Measurements from ENCODE around the gene TMSB10.
A peak's percentile ranks its signal among the peaks of the same experiment; 100 is the strongest.
"Not testable (repeated sequence)": the region's sequence is repeated elsewhere in the genome, so short reads cannot be mapped to it uniquely, and the experiment has no call there.

Gene TMSB10

GRCh38 chr2:84905181-84906107, at the start of gene TMSB10:
Gene TMSB10, plus strand, starts transcription at chr2:84905656.
- DNase-seq = peak; percentile 89

DNA sequence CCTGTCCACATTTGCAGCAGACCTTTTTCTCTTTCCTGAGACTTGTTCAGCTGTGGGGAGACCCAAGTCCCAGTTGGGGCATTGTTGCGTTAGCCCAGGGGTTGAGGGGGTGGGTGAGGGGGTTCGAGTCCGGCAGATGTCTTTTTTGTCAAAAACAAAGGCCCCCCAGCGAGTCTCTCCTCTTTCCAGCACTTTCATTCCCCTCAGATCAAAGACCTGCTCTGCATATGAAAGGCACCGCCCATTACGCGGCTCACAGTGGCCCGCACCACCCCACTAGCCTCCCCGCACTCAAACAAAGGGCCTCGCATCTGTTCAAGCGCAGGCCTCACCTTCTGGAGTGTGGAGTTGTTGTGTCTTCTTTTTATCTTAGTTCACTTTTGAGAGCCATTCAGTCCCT, 49.7 kb upstream of the TMSB10 start:
- DNase-seq = no peak

DNA sequence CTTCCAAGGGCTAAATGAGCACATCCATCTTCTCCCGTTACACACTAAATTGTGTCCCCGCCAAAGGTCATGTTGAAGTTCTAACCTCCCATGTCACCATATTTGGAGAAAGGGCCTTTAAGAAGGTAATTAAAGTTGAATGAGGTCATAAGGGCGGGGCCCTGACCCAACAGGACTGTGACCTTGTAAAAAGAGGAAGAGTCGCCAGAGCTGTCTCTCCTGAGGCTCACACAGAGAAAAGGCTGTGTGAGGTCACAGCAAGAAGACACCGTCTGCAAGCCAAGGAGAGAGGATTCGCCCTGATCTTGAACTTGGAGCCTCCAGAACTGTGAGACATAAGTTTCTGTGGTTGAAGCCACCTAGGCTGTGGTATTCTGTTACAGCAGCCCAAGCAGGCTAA, 48.7 kb upstream of the TMSB10 start:
- no peak for DNase-seq

- no peak for DNase-seq
Measured at GRCh38 chr2:84857566-84857965, 47.9 kb upstream of the TMSB10 start.

DNA sequence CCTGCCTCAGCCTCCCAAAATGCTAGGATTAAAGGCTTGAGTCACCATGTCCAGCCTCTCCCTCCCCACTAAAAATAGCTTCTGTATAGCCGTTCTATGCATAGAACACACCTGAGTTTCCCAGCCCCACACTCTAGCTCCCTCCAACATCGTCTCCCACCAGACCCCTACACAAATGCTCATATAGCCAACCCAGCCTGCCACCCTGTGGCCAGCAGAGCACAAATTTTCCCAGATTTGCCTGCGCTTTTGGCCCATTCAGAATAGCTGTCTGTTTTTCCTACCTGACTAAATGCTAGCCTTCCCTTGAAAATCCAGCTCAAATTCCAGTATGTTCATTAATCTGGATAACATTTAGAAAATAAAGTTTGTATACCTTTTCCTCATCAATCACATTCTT, 47.3 kb upstream of the TMSB10 start:
- no peak for DNase-seq

DNA sequence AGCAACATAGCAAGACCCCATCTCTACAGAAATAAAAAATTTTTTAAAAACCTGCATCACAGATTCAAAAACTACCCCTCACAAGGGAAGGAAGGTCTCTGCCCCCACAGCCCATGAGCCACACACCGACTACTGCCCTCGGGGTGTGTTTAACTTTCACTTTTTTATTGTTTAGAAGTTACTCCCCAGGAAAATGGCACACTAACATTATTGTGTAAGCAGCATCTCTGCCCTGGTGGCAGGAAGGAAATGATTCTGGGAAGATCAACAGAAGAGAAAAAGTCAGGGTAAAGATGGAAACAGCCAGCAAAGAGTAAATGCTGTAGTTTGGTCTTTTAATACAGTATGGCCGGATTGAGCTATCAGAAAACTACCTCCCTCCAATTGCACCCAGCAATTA, 46.5 kb upstream of the TMSB10 start:
- DNase-seq = no peak

DNA sequence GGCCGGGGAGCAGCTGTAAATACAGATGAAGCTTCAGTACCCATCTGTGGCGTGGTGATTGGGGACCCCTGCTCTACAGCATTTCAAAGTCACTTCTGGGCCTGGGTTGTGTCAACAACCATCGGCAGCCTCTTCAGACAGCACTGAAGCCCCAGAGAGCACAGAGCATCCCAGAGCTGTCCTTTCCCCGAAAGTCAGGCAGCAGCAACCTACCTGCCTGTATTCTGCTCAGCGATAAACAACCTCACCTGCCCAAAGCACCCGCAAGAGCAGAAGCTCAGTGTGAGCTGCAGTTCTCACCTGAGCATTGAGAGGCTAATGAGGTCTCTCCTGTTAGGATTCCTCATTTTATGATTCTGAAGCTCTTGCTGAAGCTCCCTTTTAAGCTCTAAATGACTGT, 43.9 kb upstream of the TMSB10 start:
- DNase-seq = no peak

GRCh38 chr2:84862006-84862405, 43.5 kb upstream of the TMSB10 start:
- no peak for DNase-seq

- no peak for DNase-seq
Measured at GRCh38 chr2:84865181-84865783, 40.2 kb upstream of the TMSB10 start.

- no peak for DNase-seq
Measured at GRCh38 chr2:84866122-84866521, 39.3 kb upstream of the TMSB10 start.

GRCh38 chr2:84868327-84868726, 37.1 kb upstream of the TMSB10 start:
- DNase-seq = not testable (repeated sequence)

DNA sequence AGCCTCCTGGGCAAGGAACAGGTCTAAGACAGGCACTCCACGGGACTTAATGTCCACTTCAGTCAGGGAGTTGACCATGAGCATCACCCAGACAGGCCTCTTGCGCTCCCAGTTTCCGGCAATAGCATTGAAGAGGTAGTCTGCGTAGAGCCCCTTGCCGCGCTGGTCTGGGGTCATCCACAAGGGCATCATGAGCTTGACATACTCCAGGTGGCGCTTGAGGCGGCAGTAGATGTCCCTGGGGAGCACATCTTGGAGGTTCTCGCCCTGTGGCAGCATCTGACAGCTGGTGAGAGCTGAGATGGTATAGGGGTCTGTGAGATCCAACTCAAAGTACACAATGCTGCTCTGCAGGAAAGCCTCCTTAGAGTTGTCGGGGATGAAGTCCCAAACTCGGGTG, 35.1 kb upstream of the TMSB10 start:
- DNase-seq = no peak

DNA sequence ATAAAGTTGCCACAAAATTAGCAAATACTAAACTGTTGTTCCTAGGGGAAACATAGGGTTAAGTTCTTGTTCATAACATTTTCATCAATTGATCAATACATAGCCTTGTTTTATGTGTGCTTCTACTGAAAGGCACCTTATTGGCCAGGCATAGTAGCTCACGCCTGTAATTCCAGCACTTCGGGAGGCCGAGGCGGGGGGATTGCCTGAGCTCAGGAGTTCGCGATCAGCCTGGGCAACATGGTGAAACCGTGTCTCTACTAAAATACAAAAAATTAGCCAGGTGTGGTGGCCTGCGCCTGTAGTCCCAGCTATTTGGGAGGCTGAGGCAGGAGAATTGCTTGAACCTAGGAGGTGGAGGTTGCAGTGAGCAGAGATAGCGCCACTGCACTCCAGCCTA, 32.8 kb upstream of the TMSB10 start:
- not testable (repeated sequence) for DNase-seq

- DNase-seq = no peak
Measured at GRCh38 chr2:84873350-84873749, 32.1 kb upstream of the TMSB10 start.

DNA sequence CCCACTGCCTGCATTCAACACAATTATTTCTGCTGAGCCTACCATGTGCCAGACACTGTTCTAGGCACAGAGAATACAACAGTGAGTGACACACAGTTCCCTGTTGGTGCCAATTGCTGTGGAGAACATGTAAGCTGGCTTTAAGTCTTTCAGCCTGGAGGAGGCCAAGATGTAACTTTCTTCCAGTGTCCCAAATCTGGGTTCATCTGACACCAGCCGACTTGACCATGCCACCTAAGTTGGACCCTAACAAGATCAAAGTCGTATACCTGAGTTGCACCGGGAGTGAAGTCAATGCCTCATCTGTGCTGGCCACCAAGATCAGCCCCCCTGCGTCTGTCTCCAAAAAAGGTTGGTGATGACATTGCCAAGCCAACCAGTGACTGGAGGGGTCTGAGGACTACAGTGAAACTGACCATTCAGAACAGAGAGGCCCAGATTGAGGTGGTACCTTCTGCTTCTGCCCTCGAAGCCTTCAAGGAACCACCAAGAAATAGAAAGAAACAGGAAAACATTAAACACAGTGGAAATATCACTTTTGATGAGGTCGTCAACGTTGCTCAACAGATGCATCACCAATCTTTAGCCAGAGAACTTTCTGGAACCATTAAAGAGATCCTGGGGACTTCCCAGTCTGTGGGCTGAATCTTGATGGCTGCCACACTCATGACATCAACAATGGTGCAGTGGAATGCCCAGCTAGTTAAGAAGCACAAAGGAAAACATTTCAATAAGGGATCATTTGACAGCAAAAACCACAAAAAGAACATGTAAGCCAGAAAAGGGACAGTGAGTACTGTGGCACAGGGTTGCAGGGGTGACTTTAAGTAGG, 30.9 kb upstream of the TMSB10 start:
- DNase-seq = peak in 1 of 2 donors; percentile 42

DNA sequence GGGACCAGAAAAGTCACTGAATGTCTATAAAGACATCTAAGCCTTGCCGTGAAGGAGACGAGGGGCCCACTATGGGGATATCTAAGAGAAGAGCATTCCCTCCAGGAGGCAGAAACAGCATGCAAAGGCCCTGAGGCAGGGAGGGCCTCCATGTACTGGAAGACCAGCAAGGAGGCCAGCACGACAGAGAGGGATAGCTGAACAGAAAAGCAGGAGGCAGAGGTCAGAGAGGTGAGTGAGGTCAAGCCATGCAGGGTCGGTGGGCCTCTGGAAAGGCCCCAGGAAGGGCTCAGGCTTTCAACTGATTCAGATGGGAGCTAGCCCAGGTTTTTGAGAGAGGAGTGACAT, 30.3 kb upstream of the TMSB10 start:
- DNase-seq = no peak

DNA sequence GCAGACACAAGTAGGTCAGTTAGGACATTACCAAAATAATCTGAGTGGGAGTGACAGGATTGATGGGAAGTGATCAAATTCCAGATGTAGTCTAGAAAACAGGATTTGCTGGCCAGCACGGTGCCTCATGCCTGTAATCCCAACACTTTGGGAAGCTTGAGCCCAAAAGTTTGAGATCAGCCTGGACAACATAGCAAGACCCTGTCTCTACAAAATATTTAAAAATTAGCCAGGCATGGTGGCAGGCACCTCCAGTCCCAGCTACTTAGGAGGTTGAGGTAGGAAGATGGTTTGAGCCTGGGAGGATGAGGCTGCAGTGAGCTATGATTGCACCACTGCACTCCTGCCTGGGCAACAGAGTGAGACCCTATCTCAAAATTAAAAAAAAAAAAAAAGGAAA, 29.8 kb upstream of the TMSB10 start:
- not testable (repeated sequence) for DNase-seq

- no peak for DNase-seq
Measured at GRCh38 chr2:84876369-84876768, 29.1 kb upstream of the TMSB10 start.

DNA sequence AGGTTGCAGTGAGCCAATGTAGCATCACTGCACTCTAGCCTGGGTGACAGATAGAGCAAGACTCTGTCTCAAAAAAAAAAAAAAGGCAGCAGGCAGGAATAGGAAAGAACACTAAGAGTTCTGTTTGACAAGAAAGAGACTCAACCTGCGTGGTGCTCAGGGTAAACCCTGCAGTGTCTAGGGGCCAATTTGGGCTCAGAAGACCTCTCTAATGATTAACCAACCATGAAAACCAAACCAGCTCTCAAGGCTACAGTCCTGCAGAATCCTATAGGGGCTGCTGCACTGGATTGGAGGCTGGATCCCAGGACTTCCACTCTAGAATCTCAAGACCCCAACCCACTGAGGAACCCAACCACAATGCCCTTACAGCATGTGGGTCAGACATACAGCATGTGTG, 27.0 kb upstream of the TMSB10 start:
- DNase-seq = no peak

GRCh38 chr2:84878896-84879583, 26.4 kb upstream of the TMSB10 start:
- no peak for DNase-seq

GRCh38 chr2:84879584-84880394, 25.7 kb upstream of the TMSB10 start:
- peak in 1 of 2 donors; percentile 31 for DNase-seq

DNA sequence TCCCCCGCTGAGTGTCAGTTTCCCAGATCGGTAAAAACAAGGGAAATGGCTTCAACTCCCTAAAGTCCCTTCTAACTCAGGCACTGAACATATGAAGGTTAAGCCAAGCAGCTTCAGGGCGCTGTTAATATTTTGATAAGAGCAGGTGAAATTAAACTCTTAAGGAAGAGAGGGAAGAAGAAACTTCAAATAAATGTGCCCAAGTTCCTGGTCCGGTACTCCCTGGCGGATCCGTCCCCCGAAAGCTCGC, 25.1 kb upstream of the TMSB10 start:
- DNase-seq = no peak
